Esophagus muscularis mucosa (tissue), 4 donors: Measurements from ENCODE around the gene MLLT3.

Experiments
- EP300 ChIP-seq: sonication (generic); formaldehyde crosslinking; IDR thresholded peaks from one replicate; pipeline ENCODE4 v1.6.1; 2017; ENCODE audit warnings: antibody characterized with exemption
- POLR2A ChIP-seq: fragments of 450-650 bp; IDR thresholded peaks from one replicate; pipeline ENCODE4 v1.6.1; 2017; ENCODE audit warnings: antibody characterized with exemption, moderate library complexity, mild to moderate bottlenecking, low read depth
- POLR2AphosphoS5 ChIP-seq, 2 donors: sonication (generic); formaldehyde crosslinking; IDR thresholded peaks; one replicate each; pipeline ENCODE4 v1.6.1; 2017; ENCODE audit warnings: antibody characterized with exemption in 2 of 2
- TF ChIP-seq, protein P1 (sequence below), 3 experiments: fragments of 200-600 bp in 2 of 3; fragments of 450-650 bp in 1 of 3; sonication (generic) in 2 of 3; IDR thresholded peaks; one replicate each; pipeline ENCODE4 v1.5.1; 2017 to 2019; ENCODE audit warnings: antibody characterized with exemption in 3 of 3, mild to moderate bottlenecking in 2 of 3, moderate library complexity in 1 of 3

DNA sequence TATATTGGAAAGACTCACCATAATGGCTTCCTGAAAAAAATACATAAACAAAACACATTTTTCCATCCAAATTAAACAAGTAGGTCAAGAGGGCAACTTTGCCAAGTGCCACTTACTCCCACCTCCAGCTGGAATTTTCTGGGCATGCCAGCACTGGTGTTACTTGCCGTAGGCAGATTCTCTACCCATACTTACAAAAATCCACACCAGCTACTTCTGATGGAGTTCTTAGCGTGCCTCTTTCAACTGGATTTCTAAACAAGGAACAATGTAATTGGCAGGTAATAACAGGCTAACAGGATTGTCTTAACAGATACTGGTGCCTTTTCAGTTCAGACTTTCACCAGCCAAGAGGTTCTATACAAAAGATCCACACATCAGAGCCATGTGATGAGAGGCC lies 301.4 kb downstream of the MLLT3 start:
- TF ChIP-seq, protein P1, sequence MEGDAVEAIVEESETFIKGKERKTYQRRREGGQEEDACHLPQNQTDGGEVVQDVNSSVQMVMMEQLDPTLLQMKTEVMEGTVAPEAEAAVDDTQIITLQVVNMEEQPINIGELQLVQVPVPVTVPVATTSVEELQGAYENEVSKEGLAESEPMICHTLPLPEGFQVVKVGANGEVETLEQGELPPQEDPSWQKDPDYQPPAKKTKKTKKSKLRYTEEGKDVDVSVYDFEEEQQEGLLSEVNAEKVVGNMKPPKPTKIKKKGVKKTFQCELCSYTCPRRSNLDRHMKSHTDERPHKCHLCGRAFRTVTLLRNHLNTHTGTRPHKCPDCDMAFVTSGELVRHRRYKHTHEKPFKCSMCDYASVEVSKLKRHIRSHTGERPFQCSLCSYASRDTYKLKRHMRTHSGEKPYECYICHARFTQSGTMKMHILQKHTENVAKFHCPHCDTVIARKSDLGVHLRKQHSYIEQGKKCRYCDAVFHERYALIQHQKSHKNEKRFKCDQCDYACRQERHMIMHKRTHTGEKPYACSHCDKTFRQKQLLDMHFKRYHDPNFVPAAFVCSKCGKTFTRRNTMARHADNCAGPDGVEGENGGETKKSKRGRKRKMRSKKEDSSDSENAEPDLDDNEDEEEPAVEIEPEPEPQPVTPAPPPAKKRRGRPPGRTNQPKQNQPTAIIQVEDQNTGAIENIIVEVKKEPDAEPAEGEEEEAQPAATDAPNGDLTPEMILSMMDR (IDR thresholded peaks at IDR 0.05): no peak
- TF ChIP-seq POLR2A: no peak
- no peak for TF ChIP-seq POLR2AphosphoS5 (IDR thresholded peaks at IDR 0.05)
- TF ChIP-seq EP300: no peak
